ENCODE measurements around the gene TSSK6. TPM values are rescaled to one million over a fixed set of nuclear protein-coding genes. Genes with fewer than 3 reads are reported as not detected.

Gene TSSK6
- total RNA-seq, 4 donors from 2014 or later = 1.9 to 3.8 (median 3.0) TPM

- Histone ChIP-seq H3K9me3 (no peaks in the 10 kb centered on the region), H3K27me3 (peaks cover 45% of the 10 kb centered on the region), H3K4me3 (no peak overlapping the region), H3K36me3 (no peaks in the 10 kb centered on the region), H3K27ac (no peak overlapping the region), H3K4me1 (peaks cover 10% of the 10 kb centered on the region)
- TF ChIP-seq POLR2A (IDR thresholded peaks at IDR 0.05) = no peak
- TF ChIP-seq POLR2AphosphoS5 (IDR thresholded peaks at IDR 0.05) = no peak
- TF ChIP-seq EP300 (IDR thresholded peaks at IDR 0.05) = no peak
- TF ChIP-seq CTCF (IDR thresholded peaks at IDR 0.05) = no peak
- WGBS = 61% methylated on average over 11 of the region's 13 CpGs
- DNase-seq (ENCODE audit: low spot score in 2 of 2) = no peak
These were observed 33.8 kb upstream of the TSSK6 start for GRCh38 chr19:19548915-19549759.

GRCh38 chr19:19547674-19548336 is 32.5 kb upstream of the TSSK6 start:
- no peak overlapping the region for H3K27ac ChIP-seq
- no peak for DNase-seq (ENCODE audit: low spot score in 2 of 2)
- no peaks in the 10 kb centered on the region for H3K9me3 ChIP-seq
- H3K4me1 ChIP-seq = peaks cover 10% of the 10 kb centered on the region
- no peak overlapping the region for H3K4me3 ChIP-seq
- H3K36me3 ChIP-seq = no peaks in the 10 kb centered on the region
- H3K27me3 ChIP-seq = peaks cover 45% of the 10 kb centered on the region
- WGBS = 46% methylated on average over 3 of the region's 15 CpGs
- TF ChIP-seq POLR2A (IDR thresholded peaks at IDR 0.05) = no peak
- no peak for TF ChIP-seq CTCF (IDR thresholded peaks at IDR 0.05)
- TF ChIP-seq POLR2AphosphoS5 (IDR thresholded peaks at IDR 0.05) = no peak
- TF ChIP-seq EP300 (IDR thresholded peaks at IDR 0.05) = no peak

- Histone ChIP-seq H3K36me3 (no peaks in the 10 kb centered on the region), H3K9me3 (no peaks in the 10 kb centered on the region), H3K27me3 (peaks cover 45% of the 10 kb centered on the region), H3K27ac (no peak overlapping the region), H3K4me3 (no peak overlapping the region), H3K4me1 (peaks cover 10% of the 10 kb centered on the region)
- WGBS = no CpG with 5 or more reads among the region's 19 CpGs
- TF ChIP-seq CTCF (IDR thresholded peaks at IDR 0.05) (no peak), POLR2A (IDR thresholded peaks at IDR 0.05) (no peak), POLR2AphosphoS5 (IDR thresholded peaks at IDR 0.05) (no peak), EP300 (IDR thresholded peaks at IDR 0.05) (no peak)
- DNase-seq (ENCODE audit: low spot score in 2 of 2) = no peak
These were observed 31.4 kb upstream of the TSSK6 start for GRCh38 chr19:19546751-19547162.

- H3K36me3 ChIP-seq = no peaks in the 10 kb centered on the region
- no peak for TF ChIP-seq POLR2AphosphoS5 (IDR thresholded peaks at IDR 0.05)
- no peak for TF ChIP-seq POLR2A (IDR thresholded peaks at IDR 0.05)
- TF ChIP-seq CTCF (IDR thresholded peaks at IDR 0.05) = no peak
- no peak for TF ChIP-seq EP300 (IDR thresholded peaks at IDR 0.05)
- H3K27ac ChIP-seq = no peak overlapping the region
- no peak overlapping the region for H3K4me3 ChIP-seq
- 96% methylated on average over 14 of the region's 23 CpGs for WGBS
- DNase-seq (ENCODE audit: low spot score in 2 of 2) = no peak
- peaks cover 55% of the 10 kb centered on the region for H3K27me3 ChIP-seq
- H3K9me3 ChIP-seq = no peaks in the 10 kb centered on the region
- H3K4me1 ChIP-seq = peaks cover 21% of the 10 kb centered on the region
These were observed 30.4 kb upstream of the TSSK6 start for GRCh38 chr19:19545707-19546106.

- Histone ChIP-seq H3K36me3 (no peaks in the 10 kb centered on the region), H3K4me3 (no peak overlapping the region), H3K27me3 (peaks cover 55% of the 10 kb centered on the region), H3K27ac (no peak overlapping the region), H3K9me3 (no peaks in the 10 kb centered on the region), H3K4me1 (peaks cover 25% of the 10 kb centered on the region)
- DNase-seq (ENCODE audit: low spot score in 2 of 2) = no peak
- TF ChIP-seq POLR2A (IDR thresholded peaks at IDR 0.05) (no peak), POLR2AphosphoS5 (IDR thresholded peaks at IDR 0.05) (no peak), EP300 (IDR thresholded peaks at IDR 0.05) (no peak), CTCF (IDR thresholded peaks at IDR 0.05) (no peak)
- WGBS = 90% methylated on average over 22 of the region's 53 CpGs
These were observed 29.7 kb upstream of the TSSK6 start for GRCh38 chr19:19544954-19545591.
